ENCODE results near the gene PNMA8A.

DNA sequence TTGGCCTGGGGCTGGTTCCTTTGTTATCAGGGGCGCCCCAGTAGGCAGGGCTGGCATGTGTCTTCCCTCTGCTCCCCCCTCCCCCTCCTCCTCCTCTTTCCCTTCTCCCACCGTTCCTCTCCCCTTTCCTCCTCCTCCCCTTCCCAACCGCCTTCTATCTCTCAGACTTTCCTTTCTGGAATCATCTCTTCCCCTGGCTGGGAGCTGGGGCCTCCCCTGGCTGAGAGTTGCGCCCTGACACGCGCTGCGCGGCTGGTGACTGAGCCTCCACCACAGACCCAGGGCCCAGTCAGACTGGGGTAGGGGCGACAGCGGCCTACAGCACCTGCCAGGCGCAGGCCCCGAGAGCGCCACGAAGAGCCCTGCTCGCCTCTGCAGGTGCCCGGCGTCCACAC, 21.5 kb upstream of the PNMA8A start:
- no peak for TF ChIP-seq EZH2 (IDR thresholded peaks at IDR 0.05; ENCODE audit: insufficient read depth, poor library complexity, severe bottlenecking)
- TF ChIP-seq EZH2phosphoT487 (IDR thresholded peaks at IDR 0.05; ENCODE audit: insufficient read depth, low read depth): no peak
